Amygdala (tissue), 56 donors: ENCODE results near the gene STRA8.

Source experiments
- DNase-seq, 56 donors: peaks; one replicate each; lab custom pipeline; 2025; lab: John Stamatoyannopoulos, UW

The STRA8 gene

DNA sequence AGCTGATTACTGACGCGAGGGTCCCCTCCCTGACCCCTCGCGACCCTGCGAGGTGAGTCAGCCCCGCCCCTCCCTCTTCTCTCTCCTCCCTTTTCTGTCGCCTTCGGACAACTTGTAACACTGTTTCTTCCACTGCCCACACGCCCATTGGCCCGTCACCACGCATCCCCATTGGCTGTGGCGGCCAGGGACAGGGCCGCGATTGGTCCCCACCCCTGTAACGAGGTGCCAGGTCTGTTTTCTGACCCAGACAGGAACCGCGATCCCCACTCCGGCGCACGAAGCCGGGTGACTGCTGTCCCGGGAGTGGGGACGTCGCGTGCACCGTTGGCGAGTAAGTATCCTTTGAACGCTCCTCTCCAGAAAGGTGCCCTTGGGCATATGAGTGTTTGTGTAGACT is at the start of gene STRA8:
Gene STRA8, plus strand, starts transcription at position 269 of the 400 bp plus-strand sequence. CDS start 6,687 bp downstream, outside the sequence.
- no peak for DNase-seq

DNA sequence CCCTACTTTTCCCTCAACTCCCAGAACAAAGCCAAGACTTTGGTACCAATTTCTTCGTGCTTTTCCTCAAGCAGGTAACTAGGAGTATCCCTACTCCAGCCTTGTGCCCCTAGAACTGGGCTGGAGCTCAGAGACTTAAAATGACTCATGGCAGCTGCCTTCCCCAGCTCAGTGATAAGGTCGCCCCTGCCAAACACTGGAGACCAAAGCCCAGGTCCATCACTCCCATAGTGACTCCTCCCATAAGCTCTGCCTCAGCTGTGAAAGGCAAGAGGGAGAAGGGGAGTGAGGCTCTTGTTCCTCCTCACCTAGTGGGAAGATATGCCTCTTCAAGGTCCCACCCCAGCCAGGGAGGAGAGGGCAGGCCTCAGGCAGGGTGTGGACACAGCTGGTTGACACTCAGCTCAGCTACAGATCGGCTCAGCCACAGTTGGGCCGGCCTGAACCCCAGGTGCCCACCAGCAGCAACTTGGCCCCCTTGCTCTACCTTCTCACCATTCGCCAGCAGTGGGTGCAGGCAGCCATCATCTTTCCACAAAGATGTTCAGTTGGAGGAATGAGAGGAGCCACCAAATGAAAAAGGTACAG is 49.3 kb upstream of the STRA8 start:
- DNase-seq: no peak

GRCh38 chr7:135185471-135186260 is 48.0 kb upstream of the STRA8 start:
- no peak for DNase-seq

DNA sequence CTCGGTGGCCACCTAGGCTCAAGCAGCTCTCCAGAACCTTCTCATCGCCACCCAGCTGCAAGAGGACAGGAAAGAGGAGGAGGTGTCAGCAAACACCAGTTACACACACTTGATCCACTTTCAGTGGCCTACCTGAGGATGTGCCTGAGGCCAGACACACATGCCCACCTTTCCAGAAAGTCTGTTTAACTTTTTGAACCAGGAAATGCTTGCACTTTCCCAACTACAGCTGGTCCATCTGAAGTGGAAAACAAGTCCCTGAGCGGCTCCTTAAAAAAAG is 47.4 kb upstream of the STRA8 start:
- no peak for DNase-seq

GRCh38 chr7:135186841-135187253 is 46.8 kb upstream of the STRA8 start:
- no peak for DNase-seq

DNA sequence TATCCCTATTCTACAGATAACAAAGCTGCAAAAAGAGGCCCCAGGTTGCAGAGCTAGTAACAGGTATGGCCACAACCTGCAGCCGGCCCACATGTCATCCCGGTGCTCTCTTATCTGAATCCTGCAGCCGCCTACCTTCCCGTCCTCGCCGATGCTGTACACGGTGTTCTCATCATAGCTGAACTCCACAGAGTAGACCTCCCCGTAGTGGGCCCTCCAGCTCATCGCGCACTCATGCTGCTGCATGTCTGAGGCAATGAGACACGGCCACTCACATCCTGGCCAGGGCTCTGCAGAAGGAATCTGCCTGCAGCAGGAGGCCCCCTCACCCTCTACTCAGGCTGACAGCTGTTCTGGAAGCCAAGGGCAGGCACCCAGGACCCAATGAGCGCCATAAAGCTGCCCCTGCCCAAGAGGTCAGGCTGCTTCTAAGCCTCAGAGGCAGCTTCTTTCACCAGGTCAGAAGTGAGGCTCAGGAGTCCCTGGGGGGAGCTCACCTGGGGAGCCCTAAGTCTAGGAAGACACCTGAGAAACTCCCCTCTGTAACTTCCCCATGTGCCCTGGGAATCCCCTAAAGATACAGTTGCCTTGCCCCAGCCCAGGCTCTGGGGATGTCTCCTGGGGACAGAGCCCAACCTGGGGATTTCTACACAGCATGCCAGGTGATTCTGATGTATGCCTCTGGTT is 45.2 kb upstream of the STRA8 start:
- no peak for DNase-seq

- no peak for DNase-seq
Observed at GRCh38 chr7:135189221-135189662, 44.4 kb upstream of the STRA8 start.

- DNase-seq: no peak
Observed at GRCh38 chr7:135189961-135190360, 43.7 kb upstream of the STRA8 start.

- no peak for DNase-seq
Observed at GRCh38 chr7:135190703-135191102, 42.9 kb upstream of the STRA8 start.

DNA sequence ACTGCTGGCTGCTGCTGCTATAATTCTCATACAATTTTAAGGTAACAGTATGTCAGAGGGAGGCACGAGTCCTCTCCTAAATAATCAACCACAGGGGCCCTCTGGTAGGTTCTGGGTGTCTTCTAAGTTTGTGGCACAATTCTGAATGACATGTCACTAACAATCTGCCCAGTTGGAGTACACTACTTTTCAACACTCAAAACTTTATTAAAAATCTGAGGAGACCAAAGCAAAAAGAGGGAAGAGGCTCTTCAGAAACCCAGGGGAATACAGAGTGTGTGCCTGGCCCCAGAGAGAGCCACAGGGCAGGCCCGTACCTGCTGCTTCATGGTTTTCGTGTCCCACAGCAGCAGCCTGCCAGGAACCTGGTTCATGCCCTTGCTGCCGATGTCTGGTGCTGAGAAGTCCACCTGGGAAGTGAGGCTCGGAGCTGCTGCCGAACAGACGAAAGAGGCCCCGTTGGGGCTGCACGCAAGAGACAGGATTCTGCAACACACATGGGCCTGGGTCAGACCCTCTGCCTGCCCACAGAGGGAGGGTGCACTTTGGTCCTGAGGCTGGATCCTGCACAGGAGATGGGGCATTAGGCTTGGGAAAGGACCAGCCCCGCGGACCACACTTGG is 40.6 kb upstream of the STRA8 start:
- no peak for DNase-seq

- DNase-seq: no peak
Observed at GRCh38 chr7:135193615-135194081, 40.0 kb upstream of the STRA8 start.

DNA sequence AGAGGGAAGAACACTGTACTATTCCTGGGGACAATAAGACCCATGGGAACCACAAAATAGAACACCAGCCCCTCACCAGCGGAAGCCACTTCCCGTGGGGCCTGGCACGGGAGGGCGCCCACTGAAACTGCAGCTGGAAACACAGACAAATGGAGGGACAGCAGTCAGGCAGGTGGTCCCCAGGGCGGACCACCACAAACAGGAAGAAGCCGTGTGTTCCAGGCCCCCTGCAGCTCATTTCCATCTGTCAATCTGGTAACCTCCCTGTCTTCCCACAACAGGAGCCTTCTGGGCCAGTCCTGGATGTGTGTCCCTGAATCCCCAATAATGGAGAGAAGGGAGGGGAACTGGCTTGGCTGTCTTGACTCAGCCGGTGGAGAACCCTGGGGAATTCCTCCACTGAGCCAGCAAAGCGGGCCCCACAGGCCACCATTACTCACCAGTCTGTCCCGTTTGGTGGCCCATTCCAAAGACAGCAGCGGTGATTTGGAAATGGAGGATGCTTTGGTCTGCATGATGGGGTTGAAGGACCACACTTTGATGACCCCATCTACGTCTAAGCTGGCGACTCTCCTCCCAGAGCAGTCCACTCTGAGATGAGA is 39.0 kb upstream of the STRA8 start:
- no peak for DNase-seq

DNA sequence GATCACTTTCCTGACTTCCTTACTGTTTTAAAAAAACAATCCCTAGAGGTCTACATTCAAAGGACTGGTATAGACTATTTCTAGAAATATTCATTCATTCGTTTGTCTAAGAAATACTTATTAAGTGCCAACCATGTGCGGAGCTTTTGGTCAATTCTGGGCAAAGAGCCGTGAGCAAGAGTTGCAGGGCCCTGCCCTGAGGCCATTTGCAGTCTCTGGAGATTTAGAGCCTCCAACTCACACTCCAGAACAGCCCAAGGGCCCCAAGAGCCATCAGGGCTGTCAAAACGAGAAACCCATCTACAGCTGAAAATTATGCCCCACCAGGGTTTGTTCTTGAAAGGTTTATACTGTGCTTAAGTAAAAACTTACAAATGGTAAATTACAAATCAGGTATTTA is 38.5 kb upstream of the STRA8 start:
- no peak for DNase-seq

DNA sequence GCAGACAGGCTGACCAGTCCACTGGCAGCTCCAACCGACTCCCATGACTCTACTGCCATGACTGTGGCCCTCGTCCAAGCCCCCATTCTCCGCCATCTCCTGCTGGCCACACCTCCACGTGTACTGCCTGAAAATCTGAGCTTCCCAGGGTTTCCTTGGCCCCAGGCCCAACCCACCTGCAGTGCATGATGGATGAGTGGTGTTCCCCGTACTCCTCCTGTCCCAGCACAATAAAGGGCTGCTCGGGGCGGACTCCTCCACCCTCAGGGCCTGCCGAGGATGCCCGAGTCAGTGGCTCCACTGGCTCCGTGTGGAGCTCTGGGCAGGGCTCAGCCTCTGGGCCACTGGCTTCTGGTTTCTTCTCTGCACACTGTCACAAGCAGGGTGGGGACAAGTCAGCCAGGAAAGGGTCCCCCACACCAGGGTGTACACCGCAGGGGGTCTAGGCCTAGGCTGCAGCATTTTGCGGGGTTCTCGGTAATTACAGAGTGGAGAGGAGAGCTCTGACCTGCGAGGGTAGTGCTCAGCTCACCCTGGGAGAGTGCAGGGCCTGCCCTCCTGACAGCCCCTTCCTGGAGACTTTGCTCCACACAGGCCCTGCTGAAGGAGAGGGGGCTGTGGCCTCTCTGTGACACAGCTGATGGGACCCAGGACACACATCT is 37.5 kb upstream of the STRA8 start:
- no peak for DNase-seq

DNA sequence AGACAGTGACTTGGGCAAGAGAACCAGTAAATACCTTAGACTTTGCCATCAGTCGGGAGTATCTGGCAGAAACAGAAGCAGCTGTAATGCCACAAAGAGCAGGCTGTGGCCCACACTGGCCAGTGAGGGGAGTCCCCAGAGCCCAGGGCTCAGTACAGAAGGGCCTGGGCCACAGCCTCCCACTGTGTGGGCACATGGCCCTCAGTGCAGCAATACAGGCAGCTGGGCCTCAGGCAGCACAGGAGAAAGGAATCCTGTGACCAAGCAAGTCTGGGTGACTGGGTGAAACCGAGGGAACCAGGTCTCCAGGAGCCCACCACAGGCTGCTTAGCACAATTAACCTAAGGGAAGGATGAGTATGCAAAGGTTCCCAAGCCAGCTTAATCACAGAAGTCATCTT is 36.3 kb upstream of the STRA8 start:
- DNase-seq: no peak

- no peak for DNase-seq
Observed at GRCh38 chr7:135197906-135198655, 35.6 kb upstream of the STRA8 start.

DNA sequence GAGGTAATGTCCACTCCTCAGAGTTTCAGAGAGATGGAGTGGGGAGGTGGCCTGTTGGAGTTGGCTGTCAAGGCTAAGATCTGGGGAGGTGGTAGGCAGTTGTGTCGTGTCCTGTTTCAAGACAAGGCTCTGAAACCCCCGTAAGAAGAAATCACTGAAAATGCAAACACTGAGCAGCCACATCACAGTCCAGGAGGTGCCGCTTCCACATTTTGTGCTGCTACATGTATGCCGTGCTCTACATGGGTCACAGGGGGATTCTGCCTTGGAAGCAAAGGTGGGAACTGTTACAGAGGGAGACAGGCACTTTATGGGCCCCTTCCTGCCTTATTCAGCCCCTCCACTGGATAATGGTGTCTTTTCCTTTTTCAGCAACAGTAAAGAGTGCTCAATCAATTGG is 34.2 kb upstream of the STRA8 start:
- no peak for DNase-seq

DNA sequence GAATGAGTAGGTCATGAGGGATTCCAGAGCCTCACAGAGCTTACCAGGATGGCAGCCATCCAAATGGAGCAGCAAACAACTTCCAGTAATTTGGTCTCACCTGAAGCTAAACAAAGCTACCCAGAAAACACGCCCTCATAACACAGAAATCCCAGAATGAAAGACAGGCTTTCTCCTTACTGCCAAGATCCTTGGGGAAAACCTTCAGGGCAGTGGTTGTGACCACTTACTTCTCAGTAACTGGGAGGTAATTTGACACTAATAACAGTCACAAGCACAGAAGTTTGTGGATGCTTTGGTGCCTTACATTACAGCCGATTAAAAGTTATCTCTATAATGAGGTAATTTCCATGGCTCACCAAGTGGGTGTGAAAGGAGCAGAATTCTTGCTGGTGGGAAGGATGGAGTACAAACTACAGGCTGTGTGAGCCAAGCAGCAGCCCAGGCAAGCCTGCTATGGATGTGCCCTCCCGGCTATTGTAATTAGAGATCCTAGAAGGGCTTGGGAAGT is 32.8 kb upstream of the STRA8 start:
- DNase-seq: no peak

DNA sequence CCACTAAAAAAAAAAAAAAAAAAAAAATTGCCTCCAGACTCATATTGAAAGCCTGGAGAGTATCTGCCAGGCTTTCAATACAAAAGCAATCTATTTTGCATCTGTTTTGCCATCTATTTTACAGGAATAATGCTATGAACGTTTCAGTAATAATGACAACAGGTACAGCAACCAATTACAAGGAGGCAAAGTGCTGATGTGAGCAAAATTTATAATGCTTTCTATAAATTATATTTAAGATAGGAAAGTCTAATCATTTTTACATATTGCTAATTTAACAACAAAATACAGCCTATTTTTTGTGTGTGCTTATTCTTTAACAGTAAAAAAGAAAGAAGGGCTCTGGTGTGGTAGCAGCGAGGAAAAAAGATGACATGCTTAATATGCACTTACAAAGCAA is 32.3 kb upstream of the STRA8 start:
- no peak for DNase-seq
